ENCODE data around the gene DDI2. TPM values are rescaled to one million over a fixed set of nuclear protein-coding genes. Genes with fewer than 3 reads are reported as not detected.

Gene DDI2
- total RNA-seq, 2 donors from 2014 or later = 18.8 to 30.1 TPM

- no peak for TF ChIP-seq POLR2A (IDR thresholded peaks at IDR 0.05)
- TF ChIP-seq CTCF (IDR thresholded peaks at IDR 0.05) = no peak
- H3K27me3 ChIP-seq = no peaks in the 10 kb centered on the region
- H3K4me1 ChIP-seq = no peaks in the 10 kb centered on the region
- ATAC-seq = no peak
- intact Hi-C loops (cut with DNase I) = no loop called here
- H3K36me3 ChIP-seq (replicated peaks in 1 of 2; ENCODE audit: insufficient read depth in 1 of 2, low read depth in 2 of 2) = peaks cover 0 to 23% of the 10 kb centered on the region in 2 donors
- H3K9me3 ChIP-seq = no peaks in the 10 kb centered on the region
- WGBS, 2 donors = 61 to 73% methylated on average over 1 of the region's 1 CpG
- no peak overlapping the region for H3K27ac ChIP-seq
- DNase-seq = no peak
- H3K4me3 ChIP-seq = no peak overlapping the region
These were observed 39.8 kb downstream of the DDI2 start for GRCh38 chr1:15657021-15657420.

- Histone ChIP-seq H3K9me3 (no peaks in the 10 kb centered on the region), H3K4me1 (no peaks in the 10 kb centered on the region), H3K36me3 (replicated peaks in 1 of 2; ENCODE audit: insufficient read depth in 1 of 2, low read depth in 2 of 2) (peaks cover 0 to 18% of the 10 kb centered on the region in 2 donors), H3K27ac (no peak overlapping the region), H3K27me3 (no peaks in the 10 kb centered on the region), H3K4me3 (no peak overlapping the region)
- WGBS, 2 donors = 87 to 89% methylated on average over 3 of the region's 3 CpGs
- intact Hi-C loops (cut with DNase I) = no loop called here
- no peak for DNase-seq
- ATAC-seq = no peak
- TF ChIP-seq CTCF (IDR thresholded peaks at IDR 0.05) = no peak
- no peak for TF ChIP-seq POLR2A (IDR thresholded peaks at IDR 0.05)
These were observed 42.9 kb downstream of the DDI2 start for GRCh38 chr1:15660151-15660550.

- DNase-seq = no peak
- Histone ChIP-seq H3K27ac (no peak overlapping the region), H3K27me3 (no peaks in the 10 kb centered on the region), H3K36me3 (replicated peaks in 1 of 2; ENCODE audit: insufficient read depth in 1 of 2, low read depth in 2 of 2) (peaks cover 0 to 11% of the 10 kb centered on the region in 2 donors), H3K4me1 (peaks cover 4% of the 10 kb centered on the region), H3K4me3 (no peak overlapping the region), H3K9me3 (no peaks in the 10 kb centered on the region)
- intact Hi-C loops (cut with DNase I) = no loop called here
- ATAC-seq = no peak
- WGBS, 2 donors = 41 to 63% methylated on average over 2 of the region's 2 CpGs
- TF ChIP-seq POLR2A (IDR thresholded peaks at IDR 0.05) = no peak
- TF ChIP-seq CTCF (IDR thresholded peaks at IDR 0.05) = no peak
These were observed 45.2 kb downstream of the DDI2 start for GRCh38 chr1:15662477-15662876.

- no peak overlapping the region for H3K27ac ChIP-seq
- no peak overlapping the region for H3K4me3 ChIP-seq
- intact Hi-C loops (cut with DNase I) = no loop called here
- DNase-seq = no peak
- H3K9me3 ChIP-seq = no peaks in the 10 kb centered on the region
- no peak for ATAC-seq
- peaks cover 16% of the 10 kb centered on the region for H3K4me1 ChIP-seq
- TF ChIP-seq POLR2A (IDR thresholded peaks at IDR 0.05) = no peak
- TF ChIP-seq CTCF (IDR thresholded peaks at IDR 0.05) = no peak
- no peaks in the 10 kb centered on the region for H3K27me3 ChIP-seq
- peaks cover 0 to 11% of the 10 kb centered on the region in 2 donors for H3K36me3 ChIP-seq (replicated peaks in 1 of 2; ENCODE audit: insufficient read depth in 1 of 2, low read depth in 2 of 2)
- WGBS, 2 donors = 90 to 95% methylated on average over 3 of the region's 3 CpGs
These were observed 46.7 kb downstream of the DDI2 start for GRCh38 chr1:15663925-15664324.

GRCh38 chr1:15667362-15667761 is 50.1 kb downstream of the DDI2 start:
- 77 to 78% methylated on average over 7 of the region's 7 CpGs for WGBS, 2 donors
- Histone ChIP-seq H3K36me3 (replicated peaks in 1 of 2; ENCODE audit: insufficient read depth in 1 of 2, low read depth in 2 of 2) (no peaks in the 10 kb centered on the region), H3K4me3 (no peak overlapping the region), H3K4me1 (peaks cover 16% of the 10 kb centered on the region), H3K27me3 (no peaks in the 10 kb centered on the region), H3K27ac (peak overlapping the region in 2 of 4 donors; percentile 23 to 63), H3K9me3 (no peaks in the 10 kb centered on the region)
- intact Hi-C loops (cut with DNase I) = no loop called here
- ATAC-seq (no peak), DNase-seq (no peak)
- TF ChIP-seq CTCF (IDR thresholded peaks at IDR 0.05) (no peak), POLR2A (IDR thresholded peaks at IDR 0.05) (no peak)

Data from body of pancreas (tissue), 4 donors.